Activated CD8-positive, alpha-beta T cell treated with anti-CD3 and anti-CD28 coated beads for 36 hours (primary cell): ENCODE measurements around the gene TMEM150B. TPM values are rescaled to one million over a fixed set of nuclear protein-coding genes. Genes with fewer than 3 reads are reported as not detected.

Experiments
- ATAC-seq: fragments of 200-7000 bp; cut with Tn5 transposase; one replicate; pipeline ENCODE4 v1.10.0; 2021; ENCODE audit warnings: mild to moderate bottlenecking, moderate library complexity
- CTCF ChIA-PET: fragments of 350-600 bp; sonication (Branson Sonifier 250); formaldehyde crosslinking; loops from one replicate; lab custom pipeline; 2021; ENCODE audit warnings: antibody characterized with exemption; lab: Charles Lee
- POLR2A ChIA-PET: fragments of 350-600 bp; sonication (Branson Sonifier 250); formaldehyde crosslinking; loops from one replicate; lab custom pipeline; 2021; ENCODE audit warnings: antibody characterized with exemption; lab: Charles Lee
- DNase-seq: peaks from one replicate; pipeline ENCODE4 v3.0.0-alpha.2; 2020
- H3K27ac Mint-ChIP-seq: one replicate; pipeline ENCODE4 v1.8.0; 2021; ENCODE audit warnings: mild to moderate bottlenecking, mixed read lengths
- H3K27me3 Mint-ChIP-seq: one replicate; pipeline ENCODE4 v1.8.0; 2021; ENCODE audit warnings: mixed read lengths
- H3K36me3 Mint-ChIP-seq: one replicate; pipeline ENCODE4 v1.8.0; 2021; ENCODE audit warnings: low read depth, mixed read lengths
- H3K4me1 Mint-ChIP-seq: one replicate; pipeline ENCODE4 v1.8.0; 2021; ENCODE audit warnings: low read depth, mixed read lengths
- H3K4me3 Mint-ChIP-seq: one replicate; pipeline ENCODE4 v1.8.0; 2021; ENCODE audit warnings: mild to moderate bottlenecking, moderate library complexity, mixed read lengths
- H3K9me3 Mint-ChIP-seq: one replicate; pipeline ENCODE4 v1.8.0; 2021; ENCODE audit warnings: mixed read lengths
- intact Hi-C: fragments of 100-400 bp; cut with micrococcal nuclease; formaldehyde crosslinking; loops from one replicate; pipeline ENCODE4 v1.10.0; 2022
- total RNA-seq, 2 experiments: library from RNA; stranded (reverse); gene quantifications; one replicate each; pipeline ENCODE4 v1.2.3, GENCODE V29; 2021
- TF ChIP-seq, protein P1 (sequence below): fragments of 200-600 bp; IDR thresholded peaks from one replicate; pipeline ENCODE4 v1.8.0; 2022; ENCODE audit warnings: antibody characterized with exemption, mild to moderate bottlenecking

The TMEM150B gene
- total RNA-seq, 2 experiments from 2014 or later, result not detected

DNA sequence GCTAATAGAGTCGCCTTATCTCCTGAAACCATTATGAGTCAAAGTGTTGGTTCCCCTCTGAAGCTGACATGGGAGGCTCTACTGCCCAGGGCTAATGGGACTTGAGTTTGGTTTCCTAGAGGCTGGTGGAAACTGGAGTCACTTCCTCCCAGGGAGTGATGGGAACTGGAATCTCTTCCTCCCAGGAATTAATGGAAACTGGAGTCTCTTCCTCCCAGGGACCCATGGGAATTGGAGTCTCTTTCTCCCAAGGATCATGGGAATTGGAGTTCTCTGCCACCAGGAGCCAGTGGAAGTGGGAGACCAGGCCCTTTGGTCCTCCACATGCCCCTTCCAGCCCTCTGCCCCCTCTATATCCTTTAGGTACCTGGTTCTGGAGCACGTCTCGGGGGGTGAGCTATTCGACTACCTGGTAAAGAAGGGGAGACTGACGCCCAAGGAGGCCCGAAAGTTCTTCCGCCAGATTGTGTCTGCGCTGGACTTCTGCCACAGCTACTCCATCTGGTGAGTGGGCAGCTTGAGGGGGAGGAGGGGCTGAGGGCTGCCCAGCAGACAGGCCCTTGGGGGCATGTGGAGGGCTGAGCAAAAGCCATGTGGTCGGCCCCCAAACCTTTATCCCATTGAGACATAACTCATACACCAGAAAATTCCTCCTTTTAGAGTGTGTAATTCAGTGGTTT, 35.9 kb downstream of the TMEM150B start:
- Mint-ChIP-seq H3K4me3 (no peak overlapping the region), H3K4me1 (no peaks in the 10 kb centered on the region), H3K27ac (no peak overlapping the region), H3K9me3 (no peaks in the 10 kb centered on the region), H3K27me3 (no peaks in the 10 kb centered on the region), H3K36me3 (no peaks in the 10 kb centered on the region)
- ChIA-PET CTCF (no interaction called here), POLR2A (interaction anchor here (1.7 kb wide), 1 partner anchor 50 kb away, joined by 6 read pairs; the partner anchor contains the start of gene KMT5C)
- DNase-seq (no peak), ATAC-seq (no peak)
- intact Hi-C loops, result no loop called here
- TF ChIP-seq, protein P1, sequence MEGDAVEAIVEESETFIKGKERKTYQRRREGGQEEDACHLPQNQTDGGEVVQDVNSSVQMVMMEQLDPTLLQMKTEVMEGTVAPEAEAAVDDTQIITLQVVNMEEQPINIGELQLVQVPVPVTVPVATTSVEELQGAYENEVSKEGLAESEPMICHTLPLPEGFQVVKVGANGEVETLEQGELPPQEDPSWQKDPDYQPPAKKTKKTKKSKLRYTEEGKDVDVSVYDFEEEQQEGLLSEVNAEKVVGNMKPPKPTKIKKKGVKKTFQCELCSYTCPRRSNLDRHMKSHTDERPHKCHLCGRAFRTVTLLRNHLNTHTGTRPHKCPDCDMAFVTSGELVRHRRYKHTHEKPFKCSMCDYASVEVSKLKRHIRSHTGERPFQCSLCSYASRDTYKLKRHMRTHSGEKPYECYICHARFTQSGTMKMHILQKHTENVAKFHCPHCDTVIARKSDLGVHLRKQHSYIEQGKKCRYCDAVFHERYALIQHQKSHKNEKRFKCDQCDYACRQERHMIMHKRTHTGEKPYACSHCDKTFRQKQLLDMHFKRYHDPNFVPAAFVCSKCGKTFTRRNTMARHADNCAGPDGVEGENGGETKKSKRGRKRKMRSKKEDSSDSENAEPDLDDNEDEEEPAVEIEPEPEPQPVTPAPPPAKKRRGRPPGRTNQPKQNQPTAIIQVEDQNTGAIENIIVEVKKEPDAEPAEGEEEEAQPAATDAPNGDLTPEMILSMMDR, result no peak

DNA sequence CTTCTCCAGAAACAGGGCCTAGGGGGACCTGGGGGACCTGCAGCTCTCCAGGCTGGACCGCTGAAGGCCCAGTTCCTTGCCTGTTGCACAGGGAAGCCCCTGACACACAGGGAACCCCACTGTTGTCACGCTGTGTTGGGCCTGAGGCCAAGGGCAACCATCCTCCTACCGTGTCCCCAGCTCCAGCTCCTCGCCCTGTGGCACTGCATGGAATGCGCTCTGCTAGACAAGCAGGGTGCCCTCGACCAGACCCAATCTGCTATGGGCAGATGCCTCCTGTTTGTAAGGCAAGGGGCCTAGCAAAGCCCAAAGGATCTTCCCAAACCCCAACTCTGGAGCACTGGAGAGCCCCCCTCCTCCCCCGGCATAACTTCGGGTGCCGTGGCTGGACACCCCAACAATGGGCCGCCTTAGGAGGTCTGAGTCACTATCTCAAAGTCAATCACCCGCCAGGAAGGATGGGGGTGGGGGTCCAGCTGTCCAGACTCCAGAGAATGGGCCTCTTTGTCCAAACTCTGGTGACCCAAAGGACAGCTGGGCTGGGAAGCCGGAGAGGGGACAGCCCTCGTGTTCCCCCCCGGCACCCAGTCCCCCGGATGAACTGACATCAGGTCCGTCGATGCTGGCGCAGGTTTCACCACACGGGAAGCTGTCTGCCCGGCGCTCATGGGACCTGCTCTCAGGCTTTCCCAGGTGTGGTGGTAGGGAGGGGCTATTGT, 37.6 kb downstream of the TMEM150B start:
- POLR2A ChIA-PET, result interaction anchor here (0.6 to 1.7 kb wide), 4 partner anchors 14 to 52 kb away, joined by 3 to 6 read pairs (median 4); partner anchors contain the start of gene KMT5C
- TF ChIP-seq, protein P1, result no peak

DNA sequence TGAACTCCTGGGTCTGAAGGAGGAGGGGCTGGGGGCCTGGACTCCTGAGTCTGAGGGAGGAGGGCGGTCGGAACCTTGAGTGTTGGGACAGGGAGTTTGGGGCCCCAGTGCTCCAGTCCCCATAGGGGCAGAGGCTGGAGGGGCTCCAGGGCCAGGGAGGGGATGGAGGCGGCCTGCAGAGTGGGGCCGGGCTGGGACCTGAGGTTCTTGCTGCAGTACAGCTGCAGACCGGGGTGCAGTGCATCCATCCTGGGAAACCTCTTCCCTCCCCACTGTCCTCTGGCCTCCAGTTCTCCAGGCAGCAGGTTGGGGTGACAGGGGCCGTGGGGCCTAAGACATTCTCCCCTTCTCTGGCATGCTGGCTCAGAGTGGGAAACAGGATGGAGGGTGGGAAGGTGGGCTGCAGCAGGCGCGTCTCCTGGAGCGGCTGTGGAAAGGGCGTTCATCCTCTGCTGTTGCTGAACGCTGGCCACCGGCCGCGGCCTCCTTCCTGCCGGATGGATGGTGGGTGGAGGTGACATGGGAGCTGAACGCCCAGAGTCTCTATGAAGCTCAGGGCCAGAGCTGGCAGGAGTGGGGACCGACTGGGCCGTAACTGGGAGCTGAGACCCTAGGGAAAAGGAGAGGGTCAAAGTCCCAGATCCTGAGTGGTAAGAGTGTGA, 39.8 kb downstream of the TMEM150B start:
- Mint-ChIP-seq H3K4me3 (peak overlapping the region; percentile 15), H3K36me3 (no peaks in the 10 kb centered on the region), H3K4me1 (peaks cover 12% of the 10 kb centered on the region), H3K27ac (no peak overlapping the region), H3K27me3 (no peaks in the 10 kb centered on the region), H3K9me3 (no peaks in the 10 kb centered on the region)
- ChIA-PET POLR2A (interaction anchor here (0.6 kb wide), 2 partner anchors 133 to 151 kb away, joined by 3 read pairs; no protein-coding TSS in a partner anchor), CTCF (no interaction called here)
- no peak for DNase-seq
- no peak for ATAC-seq
- TF ChIP-seq, protein P1, result no peak
- intact Hi-C loops, result no loop called here

More for the DNA sequence above, 37.6 kb downstream of the TMEM150B start:
- CTCF ChIA-PET, result interaction anchor here (2.2 kb wide), 1 partner anchor 14 kb away, joined by 10 read pairs; no protein-coding TSS in a partner anchor
- intact Hi-C loops, result no loop called here
- H3K27me3 Mint-ChIP-seq, result no peaks in the 10 kb centered on the region
- DNase-seq, result no peak
- no peak overlapping the region for H3K4me3 Mint-ChIP-seq
- H3K36me3 Mint-ChIP-seq, result no peaks in the 10 kb centered on the region
- H3K9me3 Mint-ChIP-seq, result no peaks in the 10 kb centered on the region
- peaks cover 5% of the 10 kb centered on the region for H3K4me1 Mint-ChIP-seq
- no peak overlapping the region for H3K27ac Mint-ChIP-seq
- no peak for ATAC-seq

DNA sequence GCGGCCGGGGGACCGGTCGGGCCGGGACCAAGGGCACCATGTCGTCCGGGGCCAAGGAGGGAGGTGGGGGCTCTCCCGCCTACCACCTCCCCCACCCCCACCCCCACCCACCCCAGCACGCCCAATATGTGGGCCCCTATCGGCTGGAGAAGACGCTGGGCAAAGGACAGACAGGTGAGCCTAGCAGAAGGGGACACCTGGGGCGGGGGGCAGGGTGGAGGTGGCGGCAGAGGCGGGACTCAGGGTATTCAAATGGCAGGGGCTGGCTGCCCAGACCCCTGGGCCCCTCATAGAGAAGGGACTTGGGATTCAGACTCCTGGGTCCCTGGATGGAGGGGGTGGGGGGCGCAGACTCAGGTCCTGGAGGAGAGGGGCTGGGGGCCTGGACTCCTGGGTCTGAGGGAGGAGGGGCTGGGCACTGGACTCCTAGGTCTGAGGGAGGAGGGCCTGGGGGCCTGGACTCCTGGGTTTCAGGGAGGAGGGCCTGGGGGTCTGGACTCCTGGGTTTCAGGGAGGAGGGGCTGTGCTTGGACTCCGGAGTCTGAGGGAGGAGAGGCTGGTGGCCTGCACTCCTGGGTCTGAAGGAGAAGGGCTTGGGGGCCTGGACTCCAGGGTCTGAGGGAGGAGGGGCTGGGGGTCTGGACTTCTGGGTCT, 40.6 kb downstream of the TMEM150B start:
- Mint-ChIP-seq H3K9me3 (no peaks in the 10 kb centered on the region), H3K27me3 (no peaks in the 10 kb centered on the region), H3K4me1 (peaks cover 16% of the 10 kb centered on the region), H3K36me3 (no peaks in the 10 kb centered on the region), H3K4me3 (peak overlapping the region; percentile 15), H3K27ac (no peak overlapping the region)
- CTCF ChIA-PET, result no interaction called here
- TF ChIP-seq, protein P1, result no peak
- POLR2A ChIA-PET, result interaction anchor here (2.3 kb wide), 1 partner anchor 30 kb away, joined by 11 read pairs; no protein-coding TSS in a partner anchor
- intact Hi-C loops, result no loop called here
- DNase-seq (no peak), ATAC-seq (no peak)
